Omental fat pad (tissue), 4 donors: ENCODE measurements around the gene ST6GALNAC4. TPM values are rescaled to one million over a fixed set of nuclear protein-coding genes. Genes with fewer than 3 reads are reported as not detected.

Experiments
- ATAC-seq: fragments of 150-250 bp; one replicate; pipeline ENCODE4 v1.9.1; 2016; ENCODE audit warnings: mild to moderate bottlenecking, moderate library complexity; ENCODE audit not compliant: low FRiP score
- DNase-seq: peaks from one replicate; pipeline ENCODE4 v3.0.0-alpha.2; 2019; ENCODE audit warnings: low spot score
- CTCF ChIP-seq, 3 donors: fragments of 450-650 bp; IDR thresholded peaks; one replicate each; pipeline ENCODE4 v1.5.1; 2016 to 2017; ENCODE audit warnings: antibody characterized with exemption in 3 of 3, mild to moderate bottlenecking in 3 of 3, moderate library complexity in 2 of 3
- total RNA-seq, 4 donors: library from RNA; depleted of rRNA; stranded (reverse); fragments of >200 nt; gene quantifications; one replicate each; pipeline ENCODE4 v1.1.0, GENCODE V29; 2016

ST6GALNAC4 gene
- total RNA-seq, 4 donors from 2014 or later: 26.6 to 78.5 (median 45.0) TPM

GRCh38 chr9:127954831-127955293, 38.0 kb upstream of the ST6GALNAC4 start:
- DNase-seq (no peak), ATAC-seq (no peak)
- TF ChIP-seq CTCF (IDR thresholded peaks at IDR 0.05): no peak

GRCh38 chr9:127953768-127954505, 37.1 kb upstream of the ST6GALNAC4 start:
- ATAC-seq (no peak), DNase-seq (no peak)
- no peak for TF ChIP-seq CTCF (IDR thresholded peaks at IDR 0.05)

- DNase-seq: no peak
- no peak for ATAC-seq
- no peak for TF ChIP-seq CTCF (IDR thresholded peaks at IDR 0.05)
Observed at GRCh38 chr9:127953154-127953553, 36.3 kb upstream of the ST6GALNAC4 start.

GRCh38 chr9:127950513-127951289, 33.9 kb upstream of the ST6GALNAC4 start:
- ATAC-seq: no peak
- no peak for TF ChIP-seq CTCF (IDR thresholded peaks at IDR 0.05)
- no peak for DNase-seq

DNA sequence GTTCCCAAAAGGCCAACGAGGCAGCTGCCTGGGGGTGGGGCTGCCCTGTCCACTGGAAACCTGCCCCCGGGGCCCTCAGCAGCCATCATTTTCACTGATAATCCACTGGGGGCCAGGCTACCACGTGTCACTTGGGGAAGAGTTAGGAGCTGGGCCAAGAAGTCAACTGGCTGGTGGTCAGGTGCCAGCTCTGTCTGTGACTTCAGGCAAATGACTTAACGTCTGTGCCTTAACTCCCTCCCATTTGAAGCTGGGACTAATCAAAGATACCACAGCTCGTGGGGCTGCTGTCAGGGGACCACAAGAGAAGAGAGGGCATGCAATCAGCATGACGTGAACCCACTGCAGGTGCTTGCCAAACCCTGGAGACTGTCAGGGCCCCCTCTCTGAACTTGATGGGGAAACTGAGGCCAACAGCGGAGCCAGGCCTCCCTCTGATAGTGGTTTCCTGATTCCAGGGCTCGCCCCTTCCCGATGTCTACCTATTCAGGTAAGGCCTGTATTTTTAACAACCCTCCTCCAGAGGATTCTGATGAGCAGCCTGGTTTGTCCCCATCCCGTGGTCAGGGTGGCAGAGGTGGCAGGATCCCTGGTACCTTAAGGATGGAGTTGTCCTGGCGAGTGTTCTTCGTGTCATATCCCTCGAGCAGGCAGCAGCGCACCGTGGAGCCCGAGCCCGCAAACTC, 33.1 kb upstream of the ST6GALNAC4 start:
- ATAC-seq: no peak
- DNase-seq: no peak
- TF ChIP-seq CTCF (IDR thresholded peaks at IDR 0.05): no peak

DNA sequence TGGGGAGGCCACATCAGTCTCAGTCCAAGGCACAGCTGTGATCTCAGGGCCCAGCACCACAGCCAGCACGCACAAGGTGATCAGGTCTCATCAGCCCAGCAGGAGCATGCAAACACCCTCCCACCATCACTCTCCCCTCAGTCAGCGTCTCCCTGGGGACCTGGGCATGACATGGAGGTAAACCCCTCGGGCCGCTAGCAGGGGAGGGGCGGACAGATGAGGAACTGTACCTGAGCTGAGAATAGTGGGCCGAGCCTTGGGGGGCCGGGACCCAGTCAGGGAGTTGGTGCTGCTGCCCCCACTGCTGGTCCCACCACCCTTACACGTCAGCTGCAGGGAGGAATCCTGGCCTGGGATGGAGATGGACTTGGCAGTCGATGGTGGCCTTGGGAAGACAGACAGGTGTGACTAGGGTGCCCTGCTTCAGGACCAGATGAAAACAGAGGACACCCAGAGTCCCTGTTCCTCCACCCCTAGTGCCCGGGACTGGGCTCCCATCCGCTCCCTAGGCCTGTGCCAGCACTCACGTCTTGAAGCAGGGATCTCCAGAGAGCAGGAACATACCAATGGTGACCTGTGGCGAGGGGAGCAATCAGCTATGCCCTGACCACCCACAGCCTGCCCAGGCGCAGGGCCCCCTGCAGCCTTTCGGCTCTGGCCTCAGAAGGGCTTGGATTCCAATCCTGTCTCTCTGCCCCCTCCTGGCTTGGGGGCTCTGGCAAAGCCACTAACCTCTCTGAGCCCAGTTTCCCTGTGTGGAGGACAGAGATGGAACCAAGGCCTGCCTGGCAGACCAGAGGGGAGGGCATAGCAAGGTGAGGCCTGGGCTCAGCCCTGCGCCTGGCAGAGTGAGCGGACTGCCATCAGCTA, 31.2 kb upstream of the ST6GALNAC4 start:
- no peak for TF ChIP-seq CTCF (IDR thresholded peaks at IDR 0.05)
- no peak for ATAC-seq
- no peak for DNase-seq
